ENCODE results near the gene ESYT1.
A peak's percentile ranks its signal among the peaks of the same experiment; 100 is the strongest.

ESYT1 gene

GRCh38 chr12:56129206-56129941 is 1.3 kb downstream of the ESYT1 start:
- H3K9me3 ChIP-seq (ENCODE audit: control insufficient read depth, low read length): no peaks in the 10 kb centered on the region
- peak overlapping the region; percentile 82 for H3K4me3 ChIP-seq (ENCODE audit: low read depth, low read length)
- no peak for TF ChIP-seq CTCF (IDR thresholded peaks at IDR 0.05)
- peak overlapping the region; percentile 57 for H3K27ac ChIP-seq
- H3K36me3 ChIP-seq (ENCODE audit: control insufficient read depth, insufficient read depth, low read length): no peaks in the 10 kb centered on the region
- H3K4me2 ChIP-seq (ENCODE audit: low read length): peak overlapping the region; percentile 90
- no peaks in the 10 kb centered on the region for H3K27me3 ChIP-seq (ENCODE audit: control insufficient read depth, insufficient read depth, low read length)
- no peaks in the 10 kb centered on the region for H3K79me2 ChIP-seq
- peaks cover 17% of the 10 kb centered on the region for H3K4me1 ChIP-seq
- no peak overlapping the region for H3K9ac ChIP-seq
- peak overlapping the region; percentile 72 for H2AFZ ChIP-seq

- Histone ChIP-seq H3K9ac (no peak overlapping the region), H3K36me3 (ENCODE audit: control insufficient read depth, insufficient read depth, low read length) (no peaks in the 10 kb centered on the region), H3K4me1 (peaks cover 17% of the 10 kb centered on the region), H3K4me3 (ENCODE audit: low read depth, low read length) (peak overlapping the region; percentile 82), H3K27ac (peak overlapping the region; percentile 57), H2AFZ (peak overlapping the region; percentile 72), H3K4me2 (ENCODE audit: low read length) (peak overlapping the region; percentile 90), H3K9me3 (ENCODE audit: control insufficient read depth, low read length) (no peaks in the 10 kb centered on the region), H3K79me2 (no peaks in the 10 kb centered on the region), H3K27me3 (ENCODE audit: control insufficient read depth, insufficient read depth, low read length) (no peaks in the 10 kb centered on the region)
- no peak for TF ChIP-seq CTCF (IDR thresholded peaks at IDR 0.05)
Observed at GRCh38 chr12:56129942-56130495, 2.0 kb downstream of the ESYT1 start.

GRCh38 chr12:56130876-56131275 is 2.8 kb downstream of the ESYT1 start:
- H3K4me2 ChIP-seq (ENCODE audit: low read length): no peak overlapping the region
- H3K4me1 ChIP-seq: peaks cover 17% of the 10 kb centered on the region
- H3K27ac ChIP-seq: no peak overlapping the region
- no peaks in the 10 kb centered on the region for H3K9me3 ChIP-seq (ENCODE audit: control insufficient read depth, low read length)
- TF ChIP-seq CTCF (IDR thresholded peaks at IDR 0.05): no peak
- H3K36me3 ChIP-seq (ENCODE audit: control insufficient read depth, insufficient read depth, low read length): no peaks in the 10 kb centered on the region
- H3K4me3 ChIP-seq (ENCODE audit: low read depth, low read length): no peak overlapping the region
- H3K79me2 ChIP-seq: no peaks in the 10 kb centered on the region
- no peak overlapping the region for H2AFZ ChIP-seq
- H3K27me3 ChIP-seq (ENCODE audit: control insufficient read depth, insufficient read depth, low read length): no peaks in the 10 kb centered on the region
- no peak overlapping the region for H3K9ac ChIP-seq

GRCh38 chr12:56134897-56135296 is 6.8 kb downstream of the ESYT1 start:
- TF ChIP-seq CTCF (IDR thresholded peaks at IDR 0.05): no peak
- H3K27me3 ChIP-seq (ENCODE audit: control insufficient read depth, insufficient read depth, low read length): no peaks in the 10 kb centered on the region
- no peaks in the 10 kb centered on the region for H3K9me3 ChIP-seq (ENCODE audit: control insufficient read depth, low read length)
- H3K36me3 ChIP-seq (ENCODE audit: control insufficient read depth, insufficient read depth, low read length): no peaks in the 10 kb centered on the region
- H3K4me2 ChIP-seq (ENCODE audit: low read length): no peak overlapping the region
- no peak overlapping the region for H3K27ac ChIP-seq
- no peak overlapping the region for H3K9ac ChIP-seq
- no peaks in the 10 kb centered on the region for H3K4me1 ChIP-seq
- no peak overlapping the region for H3K4me3 ChIP-seq (ENCODE audit: low read depth, low read length)
- no peaks in the 10 kb centered on the region for H3K79me2 ChIP-seq
- no peak overlapping the region for H2AFZ ChIP-seq
